ENCODE data around the gene TPPP3. TPM values are rescaled to one million over a fixed set of nuclear protein-coding genes. Genes with fewer than 3 reads are reported as not detected.

TPPP3 gene
- not detected in 2 replicates for total RNA-seq (2014; rRNA removed; shearing (Covaris generic); ENCODE audit: low replicate concordance)

DNA sequence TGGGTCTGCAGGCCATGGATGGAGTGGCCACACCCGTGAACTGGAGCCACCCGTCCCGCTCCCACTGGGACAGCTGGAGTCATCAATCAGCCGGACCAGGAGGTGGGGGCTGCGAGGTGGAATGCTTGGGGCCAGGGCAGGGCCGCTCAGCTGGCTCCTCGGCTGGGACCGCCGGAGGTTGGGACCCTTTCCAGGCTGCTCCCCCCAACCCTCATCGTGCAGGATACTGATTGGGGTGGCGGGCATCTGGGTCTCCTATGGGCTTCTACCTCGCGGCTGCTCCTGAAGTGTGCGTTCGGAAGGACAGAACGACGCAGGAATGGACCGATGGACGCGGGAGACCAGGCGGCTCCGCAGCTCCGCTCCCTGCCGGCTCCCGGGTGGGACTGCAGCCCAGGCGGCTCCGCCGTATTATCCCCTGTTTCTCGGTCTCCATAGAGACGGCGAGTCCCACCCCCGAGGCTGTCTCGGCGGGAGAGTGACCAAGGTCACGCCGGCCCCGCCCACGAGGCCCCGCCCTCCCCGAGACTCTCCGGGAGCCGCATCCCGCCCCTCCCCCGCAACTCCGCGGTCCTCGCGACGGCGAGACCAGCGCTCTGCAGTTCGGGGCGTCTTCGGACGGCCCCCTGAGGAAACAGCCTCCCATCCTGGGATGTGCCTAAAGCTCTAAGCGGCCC, at the start of gene TPPP3:
TSS of gene TPPP3 (minus strand) at position 388 of the 677 bp plus-strand sequence. CDS start 2,387 bp downstream, outside the sequence.
- Histone ChIP-seq H3K9me3 (ENCODE audit: low read length) (no peaks in the 10 kb centered on the region), H3K27me3 (ENCODE audit: low read length) (no peaks in the 10 kb centered on the region), H3K27ac (ENCODE audit: low read length) (no peak within 1 kb of the TSS), H3K4me1 (ENCODE audit: low read length) (peaks cover 13% of the 10 kb centered on the region), H3K9me2 (replicated peaks; ENCODE audit: insufficient read depth, low read length) (no peaks in the 10 kb centered on the region), H3K9ac (ENCODE audit: low read length) (no peak within 1 kb of the TSS), H3K36me3 (ENCODE audit: insufficient read depth, low read length) (no peaks in the 10 kb centered on the region), H4K20me1 (ENCODE audit: insufficient read depth, low read depth, low read length) (no peaks in the 10 kb centered on the region), H3K4me3 (ENCODE audit: low read length) (no peak within 1 kb of the TSS), H3K4me2 (ENCODE audit: low read depth, low read length, poor library complexity, severe bottlenecking) (no peak within 1 kb of the TSS), H2AFZ (ENCODE audit: low read length) (no peak within 1 kb of the TSS), H3K79me2 (ENCODE audit: low read length) (no peaks in the 10 kb centered on the region)
- no peak for DNase-seq

DNA sequence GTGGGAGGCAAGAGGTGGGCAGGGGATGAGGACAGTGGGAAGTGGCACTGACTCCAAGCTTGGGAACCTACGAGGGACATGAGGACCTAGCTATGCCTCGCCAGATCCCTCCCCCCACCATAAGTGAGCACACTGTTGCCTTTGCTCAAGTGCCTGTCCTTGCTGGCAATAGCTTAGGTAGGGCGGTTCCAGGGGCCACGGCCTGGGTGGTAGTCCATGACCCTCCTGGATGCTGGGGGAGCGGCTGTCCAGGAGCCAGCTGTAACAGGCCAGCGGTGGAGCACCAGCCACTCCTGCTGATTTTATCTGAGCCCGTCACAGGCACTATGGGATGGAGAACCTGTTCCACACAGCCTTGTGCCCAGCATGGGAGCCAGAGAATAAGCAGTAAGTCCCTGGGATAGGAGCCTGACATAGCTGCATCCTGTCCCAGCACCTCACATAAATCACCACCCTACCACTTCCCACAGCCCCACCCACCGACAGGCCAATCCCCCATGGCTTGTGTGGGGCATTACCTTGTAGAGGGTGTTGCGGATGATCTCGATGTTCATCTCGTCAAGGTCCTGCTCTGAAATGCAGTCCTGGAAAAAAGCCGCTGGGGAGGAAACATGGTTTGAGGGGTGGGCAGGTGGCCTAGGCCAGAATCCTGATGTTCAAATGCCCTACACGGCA, 49.4 kb upstream of the TPPP3 start:
- no peak overlapping the region for H3K4me3 ChIP-seq (ENCODE audit: low read length)
- no peak overlapping the region for H3K9ac ChIP-seq (ENCODE audit: low read length)
- H2AFZ ChIP-seq (ENCODE audit: low read length): no peak overlapping the region
- H3K4me2 ChIP-seq (ENCODE audit: low read depth, low read length, poor library complexity, severe bottlenecking): no peak overlapping the region
- no peaks in the 10 kb centered on the region for H3K27me3 ChIP-seq (ENCODE audit: low read length)
- no peaks in the 10 kb centered on the region for H3K4me1 ChIP-seq (ENCODE audit: low read length)
- no peaks in the 10 kb centered on the region for H3K36me3 ChIP-seq (ENCODE audit: insufficient read depth, low read length)
- H3K9me3 ChIP-seq (ENCODE audit: low read length): no peaks in the 10 kb centered on the region
- H4K20me1 ChIP-seq (ENCODE audit: insufficient read depth, low read depth, low read length): 0 out of 2 replicates have a peak, but pooled peaks cover 4% of the 10 kb centered on the region
- no peak for DNase-seq
- H3K79me2 ChIP-seq (ENCODE audit: low read length): no peaks in the 10 kb centered on the region
- no peaks in the 10 kb centered on the region for H3K9me2 ChIP-seq (replicated peaks; ENCODE audit: insufficient read depth, low read length)
- no peak overlapping the region for H3K27ac ChIP-seq (ENCODE audit: low read length)

DNA sequence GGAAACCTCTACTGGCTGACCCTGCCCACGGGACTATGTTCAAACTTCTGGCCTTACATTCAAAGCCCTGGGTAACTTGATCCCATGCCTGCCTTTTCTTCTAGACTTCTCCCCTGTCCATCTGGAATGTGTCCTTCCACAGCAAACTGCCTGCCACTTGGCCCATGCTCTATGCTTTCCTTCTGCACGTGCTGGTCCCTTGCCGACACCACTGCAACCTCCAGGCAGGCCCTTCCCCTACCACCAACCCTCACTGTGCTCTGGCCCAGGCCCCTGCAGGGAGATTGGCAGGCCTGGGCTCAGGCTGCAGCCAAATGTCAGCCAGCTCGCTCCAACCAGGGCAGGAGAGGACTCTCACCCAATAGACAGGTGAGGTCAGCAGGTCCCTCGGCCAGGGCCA, 48.6 kb upstream of the TPPP3 start:
- Histone ChIP-seq H3K9ac (ENCODE audit: low read length) (no peak overlapping the region), H3K4me1 (ENCODE audit: low read length) (no peaks in the 10 kb centered on the region), H3K79me2 (ENCODE audit: low read length) (no peaks in the 10 kb centered on the region), H3K9me2 (replicated peaks; ENCODE audit: insufficient read depth, low read length) (no peaks in the 10 kb centered on the region), H3K27me3 (ENCODE audit: low read length) (no peaks in the 10 kb centered on the region), H3K9me3 (ENCODE audit: low read length) (no peaks in the 10 kb centered on the region), H4K20me1 (ENCODE audit: insufficient read depth, low read depth, low read length) (0 out of 2 replicates have a peak, but pooled peaks cover 4% of the 10 kb centered on the region), H3K4me2 (ENCODE audit: low read depth, low read length, poor library complexity, severe bottlenecking) (no peak overlapping the region), H2AFZ (ENCODE audit: low read length) (no peak overlapping the region), H3K36me3 (ENCODE audit: insufficient read depth, low read length) (no peaks in the 10 kb centered on the region), H3K4me3 (ENCODE audit: low read length) (no peak overlapping the region), H3K27ac (ENCODE audit: low read length) (no peak overlapping the region)
- no peak for DNase-seq

DNA sequence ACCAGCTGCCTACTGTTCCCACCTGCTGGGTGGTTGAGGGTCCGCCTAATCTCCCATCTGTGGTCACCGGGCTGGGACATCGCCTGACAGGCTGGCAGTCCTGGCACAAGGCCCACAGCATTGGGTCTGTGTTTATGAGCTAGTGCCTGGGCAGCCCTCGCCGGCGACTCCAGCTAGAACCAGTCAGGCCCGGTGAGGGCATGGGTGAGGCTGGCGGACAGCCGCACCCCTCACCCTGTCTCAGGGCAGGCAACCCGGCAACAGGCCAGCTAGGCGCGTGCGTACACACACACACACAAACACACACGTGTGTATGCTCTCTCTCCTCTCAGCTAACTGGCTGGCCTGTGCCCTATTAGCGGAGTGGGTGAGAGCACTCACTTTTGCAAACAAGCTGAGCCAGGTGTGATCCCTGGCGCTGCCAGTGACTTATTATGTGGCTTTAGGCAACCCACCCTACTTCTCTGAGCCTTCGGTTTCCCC, 48.0 kb upstream of the TPPP3 start:
- no peaks in the 10 kb centered on the region for H3K36me3 ChIP-seq (ENCODE audit: insufficient read depth, low read length)
- no peak overlapping the region for H3K9ac ChIP-seq (ENCODE audit: low read length)

DNA sequence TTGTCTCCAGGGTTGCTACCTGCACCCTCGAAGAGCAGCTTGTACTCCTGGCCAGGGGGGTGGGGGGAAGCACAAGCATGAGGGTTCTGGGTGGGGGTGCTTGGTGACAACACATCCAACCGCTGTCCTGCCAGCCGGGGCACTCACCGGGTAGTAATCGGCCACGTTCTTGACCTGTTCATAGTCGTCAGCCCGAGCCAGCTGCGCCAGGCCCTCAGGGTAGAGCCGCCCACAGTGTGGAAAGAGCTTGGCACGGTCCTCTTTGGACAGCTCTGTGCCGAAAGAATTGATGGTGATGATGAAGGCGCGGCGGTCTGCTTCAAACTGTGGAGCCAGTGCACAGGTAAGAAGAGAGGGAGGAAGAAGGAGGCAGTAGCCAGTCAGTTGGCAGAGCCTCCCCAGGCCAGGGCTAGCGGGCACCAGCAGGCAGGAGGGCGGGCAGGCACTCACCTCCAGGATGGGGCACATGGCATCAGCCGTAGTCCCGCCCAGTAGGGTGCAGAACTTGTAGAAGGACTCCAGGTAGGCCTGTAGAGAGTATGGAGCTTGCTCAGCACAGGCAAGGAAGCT, 45.6 kb upstream of the TPPP3 start:
- H3K27ac ChIP-seq (ENCODE audit: low read length): no peak overlapping the region
- H4K20me1 ChIP-seq (ENCODE audit: insufficient read depth, low read depth, low read length): 0 out of 2 replicates have a peak, but pooled peaks cover 2% of the 10 kb centered on the region
- no peaks in the 10 kb centered on the region for H3K79me2 ChIP-seq (ENCODE audit: low read length)
- no peaks in the 10 kb centered on the region for H3K36me3 ChIP-seq (ENCODE audit: insufficient read depth, low read length)
- H2AFZ ChIP-seq (ENCODE audit: low read length): no peak overlapping the region
- no peak overlapping the region for H3K4me2 ChIP-seq (ENCODE audit: low read depth, low read length, poor library complexity, severe bottlenecking)
- no peaks in the 10 kb centered on the region for H3K9me3 ChIP-seq (ENCODE audit: low read length)
- H3K4me3 ChIP-seq (ENCODE audit: low read length): no peak overlapping the region
- H3K27me3 ChIP-seq (ENCODE audit: low read length): no peaks in the 10 kb centered on the region
- H3K4me1 ChIP-seq (ENCODE audit: low read length): no peaks in the 10 kb centered on the region
- no peak for DNase-seq
- no peak overlapping the region for H3K9ac ChIP-seq (ENCODE audit: low read length)
- H3K9me2 ChIP-seq (replicated peaks; ENCODE audit: insufficient read depth, low read length): no peaks in the 10 kb centered on the region

More for the DNA sequence above, 48.0 kb upstream of the TPPP3 start:
- Histone ChIP-seq H3K9me2 (replicated peaks; ENCODE audit: insufficient read depth, low read length) (no peaks in the 10 kb centered on the region), H3K4me1 (ENCODE audit: low read length) (no peaks in the 10 kb centered on the region), H3K9me3 (ENCODE audit: low read length) (no peaks in the 10 kb centered on the region), H3K27ac (ENCODE audit: low read length) (no peak overlapping the region), H4K20me1 (ENCODE audit: insufficient read depth, low read depth, low read length) (0 out of 2 replicates have a peak, but pooled peaks cover 4% of the 10 kb centered on the region), H3K27me3 (ENCODE audit: low read length) (no peaks in the 10 kb centered on the region), H3K4me2 (ENCODE audit: low read depth, low read length, poor library complexity, severe bottlenecking) (no peak overlapping the region), H3K4me3 (ENCODE audit: low read length) (no peak overlapping the region), H3K79me2 (ENCODE audit: low read length) (no peaks in the 10 kb centered on the region), H2AFZ (ENCODE audit: low read length) (no peak overlapping the region)
- DNase-seq: no peak

DNA sequence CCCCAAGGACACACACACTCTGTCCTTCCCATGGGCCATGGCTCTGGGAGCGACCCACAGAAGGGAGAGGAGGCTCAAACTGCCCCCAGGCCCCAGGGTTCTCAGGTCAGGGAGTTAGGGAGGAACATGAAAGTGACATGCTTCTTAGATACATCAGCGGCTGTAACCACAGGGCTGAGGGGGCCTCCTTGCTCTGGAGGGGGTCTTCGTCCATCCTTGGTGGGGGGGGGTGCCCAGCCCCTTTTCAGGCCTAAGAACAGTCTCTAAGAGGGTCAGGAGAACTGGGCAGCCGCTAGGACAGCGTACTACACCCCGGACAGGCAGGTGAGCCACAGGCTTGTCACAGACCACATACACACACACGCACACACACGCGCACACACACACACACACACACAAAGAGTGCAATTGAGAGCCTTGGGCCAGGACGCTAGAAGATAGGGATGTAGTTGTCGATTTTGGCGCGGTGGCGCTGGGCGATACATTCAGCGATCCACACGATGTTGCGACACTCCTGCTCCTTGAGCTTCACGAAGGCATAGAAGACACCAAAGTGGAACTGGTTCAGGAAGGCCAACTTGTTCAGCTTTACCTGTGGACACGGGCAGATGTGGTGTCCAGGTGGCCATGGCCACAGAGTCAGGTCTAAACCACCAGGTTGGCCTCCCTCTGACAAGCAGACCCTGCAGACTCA, 44.9 kb upstream of the TPPP3 start:
- Histone ChIP-seq H2AFZ (ENCODE audit: low read length) (no peak overlapping the region), H3K4me1 (ENCODE audit: low read length) (no peaks in the 10 kb centered on the region), H3K9me3 (ENCODE audit: low read length) (no peaks in the 10 kb centered on the region), H3K27ac (ENCODE audit: low read length) (no peak overlapping the region), H3K9ac (ENCODE audit: low read length) (no peak overlapping the region), H3K4me2 (ENCODE audit: low read depth, low read length, poor library complexity, severe bottlenecking) (no peak overlapping the region), H3K27me3 (ENCODE audit: low read length) (no peaks in the 10 kb centered on the region), H4K20me1 (ENCODE audit: insufficient read depth, low read depth, low read length) (no peaks in the 10 kb centered on the region), H3K9me2 (replicated peaks; ENCODE audit: insufficient read depth, low read length) (no peaks in the 10 kb centered on the region), H3K36me3 (ENCODE audit: insufficient read depth, low read length) (no peaks in the 10 kb centered on the region), H3K4me3 (ENCODE audit: low read length) (no peak overlapping the region), H3K79me2 (ENCODE audit: low read length) (no peaks in the 10 kb centered on the region)
- no peak for DNase-seq

DNA sequence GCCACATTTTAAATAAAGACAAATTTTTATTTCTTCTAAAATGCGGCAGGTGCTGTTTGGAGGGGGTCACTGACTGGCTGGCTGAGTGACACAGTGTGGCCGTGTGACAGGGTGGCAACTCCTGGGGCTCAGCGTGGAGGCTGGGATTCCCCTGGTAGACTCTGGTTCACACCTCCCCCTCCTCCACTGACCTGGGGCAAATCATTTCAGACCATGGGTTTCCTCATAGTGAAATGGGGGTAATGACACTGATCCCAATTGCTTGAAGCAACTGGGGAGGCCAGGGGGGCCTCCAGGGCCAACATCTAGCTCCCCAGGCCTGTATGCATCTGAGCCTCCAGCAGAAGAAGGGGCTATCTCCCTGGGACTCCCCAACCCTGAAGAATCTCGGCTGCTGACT, 44.2 kb upstream of the TPPP3 start:
- H3K9me2 ChIP-seq (replicated peaks; ENCODE audit: insufficient read depth, low read length): no peaks in the 10 kb centered on the region
- H3K79me2 ChIP-seq (ENCODE audit: low read length): no peaks in the 10 kb centered on the region
- no peak overlapping the region for H3K9ac ChIP-seq (ENCODE audit: low read length)
- H3K4me3 ChIP-seq (ENCODE audit: low read length): no peak overlapping the region
- DNase-seq: no peak
- H3K9me3 ChIP-seq (ENCODE audit: low read length): no peaks in the 10 kb centered on the region
- no peaks in the 10 kb centered on the region for H3K27me3 ChIP-seq (ENCODE audit: low read length)
- H3K4me2 ChIP-seq (ENCODE audit: low read depth, low read length, poor library complexity, severe bottlenecking): no peak overlapping the region
- H4K20me1 ChIP-seq (ENCODE audit: insufficient read depth, low read depth, low read length): no peaks in the 10 kb centered on the region
- no peak overlapping the region for H2AFZ ChIP-seq (ENCODE audit: low read length)
- no peaks in the 10 kb centered on the region for H3K4me1 ChIP-seq (ENCODE audit: low read length)
- no peak overlapping the region for H3K27ac ChIP-seq (ENCODE audit: low read length)
- H3K36me3 ChIP-seq (ENCODE audit: insufficient read depth, low read length): no peaks in the 10 kb centered on the region

Measured in Karpas-422 (cell line).